ENCODE measurements around the gene OBSCN.

The OBSCN gene

GRCh38 chr1:228275179-228275429 lies 67.3 kb downstream of the OBSCN start:
- peak overlapping the region; percentile 42 for H3K4me3 ChIP-seq (replicated peaks; ENCODE audit: insufficient read depth, low read length)
- no peak overlapping the region for H3K27ac ChIP-seq (replicated peaks)
- peak in 1 of 2 experiments; percentile 25 for DNase-seq (ENCODE audit: low read depth in 1 of 2, low spot score in 1 of 2)

GRCh38 chr1:228275430-228276173 lies 67.8 kb downstream of the OBSCN start:
- DNase-seq (ENCODE audit: low read depth in 1 of 2, low spot score in 1 of 2): peak; percentile 60 to 67
- Histone ChIP-seq H3K27ac (replicated peaks) (no peak overlapping the region), H3K27me3 (ENCODE audit: insufficient read depth, poor library complexity, severe bottlenecking) (peaks cover 21% of the 10 kb centered on the region), H3K4me3 (replicated peaks; ENCODE audit: insufficient read depth, low read length) (peak overlapping the region; percentile 42)
- no peak for TF ChIP-seq REST (IDR thresholded peaks at IDR 0.05; ENCODE audit: insufficient replicate concordance, low read depth)
- no peak for TF ChIP-seq GABPA (IDR thresholded peaks at IDR 0.05; ENCODE audit: low read depth)
- no peak for TF ChIP-seq CTCF (IDR thresholded peaks at IDR 0.05; ENCODE audit: insufficient read depth, low read length)
- TF ChIP-seq POLR2AphosphoS5 (IDR thresholded peaks at IDR 0.05; ENCODE audit: low read depth): no peak
- no peak for TF ChIP-seq SPI1 (IDR thresholded peaks at IDR 0.05; ENCODE audit: borderline replicate concordance, low read depth)

More at GRCh38 chr1:228275179-228275429, 67.3 kb downstream of the OBSCN start:
- peaks cover 21% of the 10 kb centered on the region for H3K27me3 ChIP-seq (ENCODE audit: insufficient read depth, poor library complexity, severe bottlenecking)
- no peak for TF ChIP-seq GABPA (IDR thresholded peaks at IDR 0.05; ENCODE audit: low read depth)
- no peak for TF ChIP-seq SPI1 (IDR thresholded peaks at IDR 0.05; ENCODE audit: borderline replicate concordance, low read depth)
- TF ChIP-seq POLR2AphosphoS5 (IDR thresholded peaks at IDR 0.05; ENCODE audit: low read depth): no peak
- TF ChIP-seq REST (IDR thresholded peaks at IDR 0.05; ENCODE audit: insufficient replicate concordance, low read depth): no peak

GRCh38 chr1:228276174-228276831 lies 68.5 kb downstream of the OBSCN start:
- peaks cover 21% of the 10 kb centered on the region for H3K27me3 ChIP-seq (ENCODE audit: insufficient read depth, poor library complexity, severe bottlenecking)
- H3K4me3 ChIP-seq (replicated peaks; ENCODE audit: insufficient read depth, low read length): peak overlapping the region; percentile 42
- DNase-seq (ENCODE audit: low read depth in 1 of 2, low spot score in 1 of 2): no peak
- H3K27ac ChIP-seq (replicated peaks): no peak overlapping the region
- TF ChIP-seq GABPA (IDR thresholded peaks at IDR 0.05; ENCODE audit: low read depth) (no peak), REST (IDR thresholded peaks at IDR 0.05; ENCODE audit: insufficient replicate concordance, low read depth) (no peak)

GRCh38 chr1:228276901-228277490 lies 69.2 kb downstream of the OBSCN start:
- TF ChIP-seq REST (IDR thresholded peaks at IDR 0.05; ENCODE audit: insufficient replicate concordance, low read depth): no peak
- TF ChIP-seq GABPA (IDR thresholded peaks at IDR 0.05; ENCODE audit: low read depth): no peak
- TF ChIP-seq POLR2AphosphoS5 (IDR thresholded peaks at IDR 0.05; ENCODE audit: low read depth): no peak
- TF ChIP-seq CTCF (IDR thresholded peaks at IDR 0.05; ENCODE audit: insufficient read depth, low read length): no peak
- no peak for TF ChIP-seq SPI1 (IDR thresholded peaks at IDR 0.05; ENCODE audit: borderline replicate concordance, low read depth)
- Histone ChIP-seq H3K4me3 (replicated peaks; ENCODE audit: insufficient read depth, low read length) (no peak overlapping the region), H3K27me3 (ENCODE audit: insufficient read depth, poor library complexity, severe bottlenecking) (peaks cover 21% of the 10 kb centered on the region), H3K27ac (replicated peaks) (no peak overlapping the region)
- DNase-seq (ENCODE audit: low read depth in 1 of 2, low spot score in 1 of 2): no peak

Data from HL-60 (cell line).